H9 (cell line): ENCODE measurements around the gene KCNH4. TPM values are rescaled to one million over a fixed set of nuclear protein-coding genes. Genes with fewer than 3 reads are reported as not detected.
"Not testable (repeated sequence)": the region's sequence is repeated elsewhere in the genome, so short reads cannot be mapped to it uniquely, and the experiment has no call there.

Experiments used
- DNase-seq: peaks from one replicate; pipeline ENCODE4 v3.0.0-alpha.2; 2017
- H2AFZ ChIP-seq: one replicate; pipeline ENCODE4 v1.6.1; 2013; ENCODE audit warnings: mild to moderate bottlenecking, low read length, control low read depth, moderate library complexity
- H2AK5ac ChIP-seq: 2 replicates; pipeline ENCODE4 v1.6.1; 2013; ENCODE audit warnings: low read length, control low read depth, mixed read lengths; ENCODE audit not compliant: insufficient read length
- H2BK120ac ChIP-seq: one replicate; pipeline ENCODE4 v1.6.1; 2013; ENCODE audit warnings: low read depth, mild to moderate bottlenecking, low read length, control low read depth, inconsistent platforms; ENCODE audit not compliant: poor library complexity, severe bottlenecking
- H2BK12ac ChIP-seq: 2 replicates; pipeline ENCODE4 v1.6.1; 2013; ENCODE audit warnings: low read length, control low read depth, mixed read lengths, low read depth; ENCODE audit not compliant: insufficient read length
- H2BK15ac ChIP-seq: 2 replicates; pipeline ENCODE4 v1.6.1; 2013; ENCODE audit warnings: low read depth, low read length, control low read depth
- H2BK20ac ChIP-seq: one replicate; pipeline ENCODE4 v1.6.1; 2013; ENCODE audit warnings: low read depth, mild to moderate bottlenecking, low read length, control low read depth, inconsistent platforms; ENCODE audit not compliant: poor library complexity, severe bottlenecking
- H2BK5ac ChIP-seq: 2 replicates; pipeline ENCODE4 v1.6.1; 2013; ENCODE audit warnings: low read length, control low read depth, mixed read lengths; ENCODE audit not compliant: insufficient read length
- H3K14ac ChIP-seq: 2 replicates; pipeline ENCODE4 v1.6.1; 2013; ENCODE audit warnings: low read length, control low read depth; ENCODE audit not compliant: insufficient read depth
- H3K18ac ChIP-seq: 2 replicates; pipeline ENCODE4 v1.6.1; 2013; ENCODE audit warnings: low read depth, mild to moderate bottlenecking, mixed read lengths, low read length, control low read depth; ENCODE audit not compliant: insufficient read length
- H3K23ac ChIP-seq: 2 replicates; pipeline ENCODE4 v1.6.1; 2013; ENCODE audit warnings: low read length, control low read depth, mixed read lengths, low read depth; ENCODE audit not compliant: insufficient read length
- H3K23me2 ChIP-seq: 2 replicates; pipeline ENCODE4 v1.6.1; 2013; ENCODE audit warnings: low read depth, mild to moderate bottlenecking, mixed read lengths, low read length, control low read depth; ENCODE audit not compliant: insufficient read length, poor library complexity, severe bottlenecking
- H3K27ac ChIP-seq: 2 replicates; pipeline ENCODE4 v1.5.1; 2013; ENCODE audit warnings: low read length, control low read depth, mixed read lengths, low read depth; ENCODE audit not compliant: insufficient read length
- H3K27me3 ChIP-seq: 2 replicates; pipeline ENCODE4 v1.6.1; 2013; ENCODE audit warnings: low read length, control low read depth, inconsistent platforms; ENCODE audit not compliant: insufficient read depth
- H3K4ac ChIP-seq: 2 replicates; pipeline ENCODE4 v1.6.1; 2013; ENCODE audit warnings: low read depth, mild to moderate bottlenecking, control low read depth, inconsistent platforms, low read length, moderate library complexity
- H3K4me1 ChIP-seq: 2 replicates; pipeline ENCODE4 v1.6.1; 2013; ENCODE audit warnings: low read length, control low read depth, inconsistent platforms; ENCODE audit not compliant: insufficient read depth
- H3K4me2 ChIP-seq: 2 replicates; pipeline ENCODE4 v1.6.1; 2013; ENCODE audit warnings: low read length, control low read depth, mixed read lengths; ENCODE audit not compliant: insufficient read length, insufficient read depth
- H3K56ac ChIP-seq: 2 replicates; pipeline ENCODE4 v1.6.1; 2013; ENCODE audit warnings: low read depth, mild to moderate bottlenecking, mixed read lengths, low read length, control low read depth; ENCODE audit not compliant: insufficient read length
- H3K79me1 ChIP-seq: 2 replicates; pipeline ENCODE4 v1.6.1; 2013; ENCODE audit warnings: low read depth, mild to moderate bottlenecking, moderate library complexity, low read length, control low read depth, inconsistent platforms; ENCODE audit not compliant: insufficient read depth, poor library complexity, severe bottlenecking
- H3K79me2 ChIP-seq: 2 replicates; pipeline ENCODE4 v1.6.1; 2013; ENCODE audit warnings: low read length, control low read depth, inconsistent platforms; ENCODE audit not compliant: insufficient read depth
- H3K9ac ChIP-seq: 2 replicates; pipeline ENCODE4 v1.6.1; 2013; ENCODE audit warnings: low read length, control low read depth, mixed read lengths; ENCODE audit not compliant: insufficient read length; ENCODE audit errors: extremely low read depth
- H3K9me3 ChIP-seq: one replicate; pipeline ENCODE4 v1.6.1; 2013; ENCODE audit warnings: low read depth, low read length, inconsistent platforms; ENCODE audit not compliant: control insufficient read depth
- H3T11ph ChIP-seq: one replicate; pipeline ENCODE4 v1.6.1; 2013; ENCODE audit warnings: mild to moderate bottlenecking, low read length, control low read depth, inconsistent platforms
- H4K20me1 ChIP-seq: one replicate; pipeline ENCODE4 v1.6.1; 2013; ENCODE audit not compliant: control insufficient read depth, insufficient read length, insufficient read depth
- H4K5ac ChIP-seq: 2 replicates; pipeline ENCODE4 v1.6.1; 2013; ENCODE audit warnings: low read depth, mild to moderate bottlenecking, mixed read lengths, low read length, control low read depth; ENCODE audit not compliant: insufficient read length
- H4K8ac ChIP-seq: replicated peaks from 2 replicates; pipeline ENCODE4 v1.6.1; 2013; ENCODE audit warnings: low read length, control low read depth, mixed read lengths, low read depth; ENCODE audit not compliant: insufficient read length
- H4K91ac ChIP-seq: 2 replicates; pipeline ENCODE4 v1.6.1; 2013; ENCODE audit warnings: low read depth, mild to moderate bottlenecking, moderate library complexity, mixed read lengths, low read length, control low read depth; ENCODE audit not compliant: insufficient read length
- H3K27ac Mint-ChIP-seq, 3 experiments: 2 replicates in 2 of 3; 3 replicates in 1 of 3; pipeline ENCODE4 v1.8.0; 2020 to 2021; ENCODE audit warnings: mixed read lengths in 3 of 3, mild to moderate bottlenecking in 1 of 3, moderate library complexity in 1 of 3
- H3K27me3 Mint-ChIP-seq: 2 replicates; pipeline ENCODE4 v1.8.0; 2021; ENCODE audit warnings: low read depth, mild to moderate bottlenecking, moderate library complexity, mixed read lengths
- H3K36me3 Mint-ChIP-seq, 3 experiments: 2 replicates in 2 of 3; 3 replicates in 1 of 3; pipeline ENCODE4 v1.8.0; 2020 to 2021; ENCODE audit warnings: low read depth in 3 of 3, mixed read lengths in 3 of 3; ENCODE audit not compliant: insufficient read depth in 1 of 3
- H3K4me1 Mint-ChIP-seq, 2 experiments: 2 replicates each; pipeline ENCODE4 v1.8.0; 2020; ENCODE audit warnings: mixed read lengths in 2 of 2
- H3K4me3 Mint-ChIP-seq, 2 experiments: 2 replicates in 1 of 2; 3 replicates in 1 of 2; pipeline ENCODE4 v1.8.0; 2020 to 2021; ENCODE audit warnings: mild to moderate bottlenecking in 2 of 2, mixed read lengths in 2 of 2, moderate library complexity in 1 of 2
- H3K9me3 Mint-ChIP-seq, 2 experiments: 2 replicates in 1 of 2; 3 replicates in 1 of 2; pipeline ENCODE4 v1.8.0; 2020; ENCODE audit warnings: mild to moderate bottlenecking in 2 of 2, mixed read lengths in 2 of 2, moderate library complexity in 1 of 2
- WGBS: extraction: QIAGEN DNeasy Blood & Tissue Kit; methylation state at CpG from one replicate; pipeline ENCODE4 v1.1.7; 2013; ENCODE audit warnings: missing lambda C conversion rate, low lambda C conversion rate, mixed read lengths; ENCODE audit not compliant: insufficient read length; ENCODE audit errors: extremely low coverage; 5-methylcytosine and 5-hydroxymethylcytosine counted together
- total RNA-seq: library from RNA; stranded (reverse); gene quantifications from 2 replicates; pipeline ENCODE4 v1.2.1, GENCODE V29; 2021
- TF ChIP-seq, protein P1 (sequence below): fragments of 200-600 bp; sonication (generic); conservative IDR thresholded peaks from 3 replicates; pipeline ENCODE4 v1.8.0; 2021; ENCODE audit warnings: antibody characterized with exemption, mild to moderate bottlenecking

KCNH4 gene
- total RNA-seq, 1 experiment from 2014 or later = not detected

DNA sequence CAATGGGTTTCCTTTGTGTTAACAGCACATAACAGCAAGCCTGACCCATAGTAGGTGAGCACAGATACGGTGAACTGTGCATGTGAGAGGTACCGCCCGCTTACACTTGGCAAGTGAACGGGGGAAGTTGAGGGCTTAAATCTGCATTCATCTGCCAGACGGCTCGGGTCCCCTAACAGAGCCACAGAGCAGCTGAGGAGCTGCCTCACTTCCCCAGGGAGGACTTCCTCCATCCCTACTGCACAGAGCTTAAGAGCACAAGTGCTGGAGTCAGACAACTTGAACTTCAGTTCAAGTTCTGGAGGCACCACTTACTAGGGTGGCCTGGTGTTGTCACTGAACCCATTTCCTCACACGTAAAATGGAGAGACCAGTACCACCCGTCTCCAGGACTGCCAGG, 39.6 kb downstream of the KCNH4 start:
- no peak overlapping the region for H3K9ac ChIP-seq
- H3K14ac ChIP-seq = no peak overlapping the region
- no peaks in the 10 kb centered on the region for H3K4me1 ChIP-seq
- no peak for DNase-seq
- H4K5ac ChIP-seq = no peak overlapping the region
- no peaks in the 10 kb centered on the region for H4K20me1 ChIP-seq
- no CpG with 5 or more reads among the region's 8 CpGs for WGBS
- no peak overlapping the region for H3T11ph ChIP-seq
- Mint-ChIP-seq H3K36me3 (peaks cover 4 to 38% (median 4%) of the 10 kb centered on the region in 3 experiments; a peak in 5 of 7 replicates), H3K9me3 (no peaks in the 10 kb centered on the region), H3K4me1 (peaks cover 12 to 22% of the 10 kb centered on the region in 2 experiments), H3K4me3 (no peak overlapping the region), H3K27me3 (no peaks in the 10 kb centered on the region), H3K27ac (no peak overlapping the region; a peak in 1 of 7 replicates)
- H2BK120ac ChIP-seq = no peak overlapping the region
- H4K91ac ChIP-seq = no peak overlapping the region
- H3K27me3 ChIP-seq = no peaks in the 10 kb centered on the region
- no peak overlapping the region for H3K4ac ChIP-seq
- H3K4me2 ChIP-seq = no peak overlapping the region
- no peak overlapping the region for H2AK5ac ChIP-seq
- H3K79me2 ChIP-seq = peaks cover 2% of the 10 kb centered on the region; the same call in 1 of the 2 replicates
- no peak overlapping the region for H2AFZ ChIP-seq
- no peak overlapping the region for H3K56ac ChIP-seq
- peaks cover 10% of the 10 kb centered on the region for H3K79me1 ChIP-seq
- H2BK15ac ChIP-seq = no peak overlapping the region
- H3K23ac ChIP-seq = no peak overlapping the region
- H2BK5ac ChIP-seq = no peak overlapping the region
- peaks cover 5% of the 10 kb centered on the region for H3K23me2 ChIP-seq
- no peak overlapping the region for H2BK12ac ChIP-seq
- H3K9me3 ChIP-seq = no peaks in the 10 kb centered on the region
- TF ChIP-seq, protein P1, sequence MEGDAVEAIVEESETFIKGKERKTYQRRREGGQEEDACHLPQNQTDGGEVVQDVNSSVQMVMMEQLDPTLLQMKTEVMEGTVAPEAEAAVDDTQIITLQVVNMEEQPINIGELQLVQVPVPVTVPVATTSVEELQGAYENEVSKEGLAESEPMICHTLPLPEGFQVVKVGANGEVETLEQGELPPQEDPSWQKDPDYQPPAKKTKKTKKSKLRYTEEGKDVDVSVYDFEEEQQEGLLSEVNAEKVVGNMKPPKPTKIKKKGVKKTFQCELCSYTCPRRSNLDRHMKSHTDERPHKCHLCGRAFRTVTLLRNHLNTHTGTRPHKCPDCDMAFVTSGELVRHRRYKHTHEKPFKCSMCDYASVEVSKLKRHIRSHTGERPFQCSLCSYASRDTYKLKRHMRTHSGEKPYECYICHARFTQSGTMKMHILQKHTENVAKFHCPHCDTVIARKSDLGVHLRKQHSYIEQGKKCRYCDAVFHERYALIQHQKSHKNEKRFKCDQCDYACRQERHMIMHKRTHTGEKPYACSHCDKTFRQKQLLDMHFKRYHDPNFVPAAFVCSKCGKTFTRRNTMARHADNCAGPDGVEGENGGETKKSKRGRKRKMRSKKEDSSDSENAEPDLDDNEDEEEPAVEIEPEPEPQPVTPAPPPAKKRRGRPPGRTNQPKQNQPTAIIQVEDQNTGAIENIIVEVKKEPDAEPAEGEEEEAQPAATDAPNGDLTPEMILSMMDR = no peak
- H4K8ac ChIP-seq = no peak overlapping the region
- no peak overlapping the region for H2BK20ac ChIP-seq
- H3K27ac ChIP-seq = no peak overlapping the region
- H3K18ac ChIP-seq = no peak overlapping the region

DNA sequence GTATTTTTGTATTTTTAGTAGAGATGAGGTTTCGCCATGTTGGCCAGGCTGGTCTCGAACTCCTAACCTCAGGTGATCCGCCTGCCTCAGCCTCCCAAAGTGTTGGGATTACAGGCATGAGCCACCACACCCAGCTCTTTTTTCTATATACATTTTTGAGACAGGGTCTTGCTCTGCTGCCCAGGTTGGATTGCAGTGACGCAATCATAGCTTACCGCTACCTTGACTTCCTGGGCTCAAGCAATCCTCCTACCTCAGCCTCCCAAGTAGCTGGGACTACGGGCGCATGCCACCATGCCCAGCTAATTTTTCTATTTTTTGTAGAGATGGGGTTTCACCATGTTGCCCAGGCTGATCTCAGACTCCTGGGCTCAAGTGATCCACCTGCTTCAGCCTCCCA, 40.3 kb downstream of the KCNH4 start:
- H2BK120ac ChIP-seq, H3K4ac ChIP-seq, H3K27me3 Mint-ChIP-seq, H3K79me1 ChIP-seq, H2AK5ac ChIP-seq, H3K9me3 ChIP-seq, H4K8ac ChIP-seq, H3K56ac ChIP-seq, H3K14ac ChIP-seq, H3K4me2 ChIP-seq, H3K27ac ChIP-seq, H3K79me2 ChIP-seq, H4K20me1 ChIP-seq, H2BK12ac ChIP-seq, H4K5ac ChIP-seq, H3K23ac ChIP-seq, H4K91ac ChIP-seq, H3K23me2 ChIP-seq, H3K4me1 ChIP-seq, H3T11ph ChIP-seq, H2BK20ac ChIP-seq, H3K27me3 ChIP-seq, H3K9me3 Mint-ChIP-seq, H2AFZ ChIP-seq, H3K27ac Mint-ChIP-seq, DNase-seq, H3K4me3 Mint-ChIP-seq, H3K9ac ChIP-seq, H3K18ac ChIP-seq, H2BK5ac ChIP-seq, H2BK15ac ChIP-seq: not testable (repeated sequence)
- Mint-ChIP-seq H3K4me1 (peaks cover 18 to 29% of the 10 kb centered on the region in 2 experiments), H3K36me3 (peaks cover 4 to 36% (median 4%) of the 10 kb centered on the region in 3 experiments; a peak in 5 of 7 replicates)
- WGBS = no CpG with 5 or more reads among the region's 7 CpGs
